Thoracic aorta (tissue), 2 donors: ENCODE measurements around the gene FOXP1. TPM values are rescaled to one million over a fixed set of nuclear protein-coding genes. Genes with fewer than 3 reads are reported as not detected.

ENCODE experiments used
- ATAC-seq: fragments of 150-250 bp; one replicate; pipeline ENCODE4 v1.8.0; 2017; ENCODE audit warnings: low read depth; ENCODE audit not compliant: insufficient number of reproducible peaks, low FRiP score
- DNase-seq: peaks from one replicate; pipeline ENCODE4 v3.0.0-alpha.2; 2020; ENCODE audit warnings: low spot score
- H3K27ac ChIP-seq, 2 donors: fragments of 200-600 bp; sonication (generic); 1 replicate in 1 of 2; 2 replicates in 1 of 2; pipeline ENCODE4 v1.5.1; 2016; ENCODE audit warnings: mild to moderate bottlenecking in 2 of 2, moderate library complexity in 2 of 2
- H3K27me3 ChIP-seq: fragments of 200-600 bp; sonication (generic); replicated peaks from 2 replicates; pipeline ENCODE4 v1.6.0; 2016; ENCODE audit warnings: mild to moderate bottlenecking; ENCODE audit not compliant: insufficient read depth
- H3K36me3 ChIP-seq: fragments of 200-600 bp; sonication (generic); one replicate; pipeline ENCODE4 v1.5.1; 2016
- H3K4me1 ChIP-seq, 2 donors: fragments of 200-600 bp; sonication (generic); 1 replicate in 1 of 2; 2 replicates in 1 of 2; pipeline versions ENCODE4 v1.5.1 to v1.6.0; 2016; ENCODE audit warnings: low read depth in 2 of 2, mild to moderate bottlenecking in 1 of 2; ENCODE audit not compliant: control insufficient read depth in 1 of 2
- H3K4me3 ChIP-seq: fragments of 200-600 bp; sonication (generic); 2 replicates; pipeline ENCODE4 v1.5.1; 2016; ENCODE audit warnings: mild to moderate bottlenecking
- H3K9me3 ChIP-seq: fragments of 200-600 bp; sonication (generic); 2 replicates; pipeline ENCODE4 v1.5.1; 2016
- total RNA-seq, 2 donors: library from RNA; depleted of rRNA; stranded (reverse); fragments of >200 nt; gene quantifications; one replicate each; pipeline versions ENCODE4 v1.1.0 to v1.2.3, GENCODE V29; 2016
- TF ChIP-seq, protein P1 (sequence below): fragments of 200-600 bp; sonication (generic); IDR thresholded peaks from one replicate; pipeline ENCODE4 v1.5.1; 2019; ENCODE audit warnings: antibody characterized with exemption

FOXP1 gene
- total RNA-seq, 2 donors from 2014 or later, result 176 to 255 TPM

DNA sequence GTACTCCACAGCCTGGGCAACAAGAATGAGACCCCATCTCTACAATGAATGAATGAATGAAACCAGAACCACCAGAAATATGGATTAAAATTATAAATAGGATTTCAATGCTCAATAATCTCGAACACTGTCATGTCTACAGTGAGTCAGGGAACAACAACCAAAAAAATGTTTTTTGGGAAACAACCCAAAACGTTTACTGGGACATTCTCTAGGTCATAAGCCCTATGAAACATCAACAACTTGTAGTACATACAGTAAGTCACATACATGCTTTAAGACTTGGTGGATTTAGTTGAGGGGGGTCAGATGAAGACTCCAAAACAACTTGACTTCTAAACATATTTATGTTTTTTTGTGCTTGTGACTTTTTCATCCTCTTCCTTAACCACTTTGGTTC is 511.2 kb downstream of the FOXP1 start:
- Histone ChIP-seq H3K27ac (peak overlapping the region; percentile 71 to 74), H3K36me3 (no peaks in the 10 kb centered on the region), H3K4me3 (no peak overlapping the region), H3K27me3 (no peaks in the 10 kb centered on the region), H3K9me3 (no peaks in the 10 kb centered on the region), H3K4me1 (peaks cover 26 to 91% of the 10 kb centered on the region in 2 donors)
- ATAC-seq, result no peak
- no peak for DNase-seq
- TF ChIP-seq, protein P1, sequence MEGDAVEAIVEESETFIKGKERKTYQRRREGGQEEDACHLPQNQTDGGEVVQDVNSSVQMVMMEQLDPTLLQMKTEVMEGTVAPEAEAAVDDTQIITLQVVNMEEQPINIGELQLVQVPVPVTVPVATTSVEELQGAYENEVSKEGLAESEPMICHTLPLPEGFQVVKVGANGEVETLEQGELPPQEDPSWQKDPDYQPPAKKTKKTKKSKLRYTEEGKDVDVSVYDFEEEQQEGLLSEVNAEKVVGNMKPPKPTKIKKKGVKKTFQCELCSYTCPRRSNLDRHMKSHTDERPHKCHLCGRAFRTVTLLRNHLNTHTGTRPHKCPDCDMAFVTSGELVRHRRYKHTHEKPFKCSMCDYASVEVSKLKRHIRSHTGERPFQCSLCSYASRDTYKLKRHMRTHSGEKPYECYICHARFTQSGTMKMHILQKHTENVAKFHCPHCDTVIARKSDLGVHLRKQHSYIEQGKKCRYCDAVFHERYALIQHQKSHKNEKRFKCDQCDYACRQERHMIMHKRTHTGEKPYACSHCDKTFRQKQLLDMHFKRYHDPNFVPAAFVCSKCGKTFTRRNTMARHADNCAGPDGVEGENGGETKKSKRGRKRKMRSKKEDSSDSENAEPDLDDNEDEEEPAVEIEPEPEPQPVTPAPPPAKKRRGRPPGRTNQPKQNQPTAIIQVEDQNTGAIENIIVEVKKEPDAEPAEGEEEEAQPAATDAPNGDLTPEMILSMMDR, result no peak

DNA sequence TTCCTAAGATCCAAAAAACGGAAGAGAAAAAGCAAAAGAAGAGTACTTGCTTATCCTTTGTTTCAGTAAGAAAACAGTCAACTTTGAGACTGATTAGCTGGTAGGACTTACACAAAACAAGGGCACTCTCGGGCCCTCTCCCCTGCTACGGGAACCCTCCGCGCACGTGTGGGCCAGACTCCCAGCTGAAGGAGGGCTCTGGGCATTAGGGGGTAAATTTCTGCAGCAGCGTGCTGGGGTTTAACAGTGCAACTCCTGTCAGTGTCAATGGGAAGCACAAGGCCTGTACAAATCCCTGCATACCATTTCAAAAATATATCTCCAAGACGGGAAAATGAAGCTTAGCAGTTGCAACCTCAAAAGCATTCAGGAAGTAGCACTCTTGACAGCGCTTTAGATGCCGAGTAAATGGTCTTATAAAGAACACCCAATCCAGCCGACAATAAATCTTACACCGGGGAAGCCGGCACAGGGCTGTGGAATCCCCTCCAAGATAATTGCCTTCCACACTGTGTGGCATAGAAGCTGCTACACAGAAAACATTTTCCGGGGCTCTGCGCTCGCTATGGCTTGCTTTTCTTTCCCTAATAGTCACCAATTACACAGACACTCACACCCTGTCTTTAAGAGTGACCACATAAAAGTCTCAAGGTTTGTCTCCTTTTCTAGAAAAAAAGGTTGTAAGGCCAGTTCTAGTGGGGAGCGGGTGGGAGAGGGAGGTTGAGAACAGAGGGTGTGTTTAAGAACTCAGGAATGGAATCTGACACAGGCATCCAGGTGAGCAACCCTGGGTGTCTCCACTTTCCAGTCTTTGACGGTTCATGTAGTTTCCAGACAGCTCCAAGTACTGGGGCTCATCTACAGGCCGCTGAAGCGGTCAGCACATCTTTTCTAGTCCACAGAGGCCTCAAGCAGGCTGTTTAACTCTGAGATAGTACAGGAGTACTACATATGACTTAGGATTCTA is 512.7 kb downstream of the FOXP1 start:
- DNase-seq, result no peak
- Histone ChIP-seq H3K27ac (peak overlapping the region; percentile 71 to 74), H3K9me3 (no peaks in the 10 kb centered on the region), H3K27me3 (no peaks in the 10 kb centered on the region), H3K36me3 (no peaks in the 10 kb centered on the region), H3K4me1 (peaks cover 28 to 92% of the 10 kb centered on the region in 2 donors), H3K4me3 (peak overlapping the region; percentile 40)
- ATAC-seq, result no peak
- TF ChIP-seq, protein P1, result no peak

DNA sequence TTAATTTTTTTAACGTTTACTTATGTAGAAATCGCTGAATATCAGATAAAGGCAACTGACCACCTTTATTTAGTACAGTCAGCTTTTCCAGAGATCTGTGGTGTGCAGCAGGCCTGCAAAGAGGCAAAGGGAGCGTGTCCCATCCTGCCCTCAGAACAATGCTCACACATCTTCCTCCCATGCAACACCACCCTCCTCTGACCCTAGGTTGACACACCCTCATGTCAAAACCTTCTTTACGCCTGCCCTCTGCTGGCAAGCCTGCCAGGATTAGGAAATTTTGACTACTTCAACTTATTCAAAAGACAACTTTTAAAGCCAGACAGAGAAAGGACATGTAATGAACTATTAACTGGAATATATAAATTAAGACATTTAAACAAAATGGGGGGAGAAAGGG is 513.7 kb downstream of the FOXP1 start:
- H3K9me3 ChIP-seq, result no peaks in the 10 kb centered on the region
- peak overlapping the region; percentile 40 for H3K4me3 ChIP-seq
- H3K27ac ChIP-seq, result peak overlapping the region; percentile 71 to 74
- H3K27me3 ChIP-seq, result no peaks in the 10 kb centered on the region
- ATAC-seq, result no peak
- H3K36me3 ChIP-seq, result no peaks in the 10 kb centered on the region
- TF ChIP-seq, protein P1, result no peak
- H3K4me1 ChIP-seq, result peaks cover 28 to 87% of the 10 kb centered on the region in 2 donors
- DNase-seq, result peak; percentile 28

DNA sequence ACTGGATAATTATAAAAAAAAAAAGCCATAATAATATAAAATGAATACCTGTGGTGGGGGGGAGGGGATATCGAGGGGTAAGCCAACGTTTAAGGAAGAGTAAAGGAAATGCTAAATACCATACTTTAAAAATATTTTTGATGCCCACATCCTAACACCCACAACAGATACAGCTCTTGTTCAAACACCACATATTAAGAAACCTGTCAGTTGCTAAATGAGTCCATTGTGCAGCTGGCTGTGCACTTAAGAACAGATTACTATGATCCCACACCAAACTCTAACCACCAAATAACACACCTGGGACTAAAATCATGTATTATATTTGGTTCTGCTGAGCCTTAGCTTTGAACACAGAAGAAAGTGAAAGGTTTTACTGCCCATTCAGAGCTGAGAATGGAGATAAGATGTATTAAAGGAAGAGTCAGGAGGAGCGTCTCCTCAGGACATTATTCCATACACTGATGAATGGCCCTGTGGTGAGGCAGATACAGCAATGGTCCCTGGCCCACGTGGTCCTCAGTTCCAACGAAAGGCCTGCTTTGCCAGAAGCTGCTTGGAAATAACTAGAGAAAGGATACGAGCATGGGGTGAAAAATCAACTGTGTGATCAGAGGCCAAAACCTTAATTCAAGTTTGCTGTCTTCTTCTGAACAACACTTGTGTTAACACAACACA is 515.4 kb downstream of the FOXP1 start:
- ATAC-seq, result no peak
- Histone ChIP-seq H3K9me3 (no peaks in the 10 kb centered on the region), H3K4me1 (peaks cover 28 to 74% of the 10 kb centered on the region in 2 donors), H3K27ac (peak overlapping the region; percentile 45 to 74), H3K36me3 (no peaks in the 10 kb centered on the region), H3K27me3 (no peaks in the 10 kb centered on the region), H3K4me3 (no peak overlapping the region)
- no peak for DNase-seq
- TF ChIP-seq, protein P1, result no peak

DNA sequence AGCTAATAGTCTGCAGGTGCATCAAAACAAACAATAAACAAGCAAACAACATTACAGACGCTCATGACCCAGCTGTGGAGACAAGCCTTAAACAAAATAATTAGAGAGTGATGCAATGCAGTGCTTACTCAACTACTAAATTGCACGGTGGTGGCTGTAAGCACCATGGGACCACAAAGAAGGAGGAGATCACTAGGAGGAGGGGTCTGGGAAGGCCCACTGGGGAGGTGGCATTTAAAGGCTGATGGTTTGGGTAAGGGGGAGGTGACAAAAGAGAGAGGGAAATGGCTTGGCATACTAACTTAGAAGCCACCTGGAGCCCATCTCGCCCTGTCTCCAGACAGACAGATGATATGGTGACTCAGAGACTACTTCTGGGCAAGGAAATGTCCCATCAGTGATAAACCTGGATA is 516.7 kb downstream of the FOXP1 start:
- ATAC-seq (no peak), DNase-seq (no peak)
- H3K27me3 ChIP-seq, result no peaks in the 10 kb centered on the region
- TF ChIP-seq, protein P1, result no peak
- H3K36me3 ChIP-seq, result no peaks in the 10 kb centered on the region
- peak overlapping the region; percentile 84 for H3K4me3 ChIP-seq
- H3K9me3 ChIP-seq, result no peaks in the 10 kb centered on the region
- peak overlapping the region; percentile 94 to 98 for H3K27ac ChIP-seq
- peaks cover 24 to 61% of the 10 kb centered on the region in 2 donors for H3K4me1 ChIP-seq
